K562 (cell line): ENCODE results near the gene CCDC7. TPM values are rescaled to one million over a fixed set of nuclear protein-coding genes. Genes with fewer than 3 reads are reported as not detected.
"Not testable (repeated sequence)": the region's sequence is repeated elsewhere in the genome, so short reads cannot be mapped to it uniquely, and the experiment has no call there.

Experiments used
- ATAC-seq: fragments of 200-7000 bp; cut with Tn5 transposase; 3 replicates; pipeline ENCODE4 v1.9.1; 2020; ENCODE audit warnings: moderate library complexity
- BruUV-seq: library from RNA; stranded (reverse); fragments of 400-500 nt; replicated peaks from 2 replicates; lab custom pipeline; 2021; lab: Mats Ljungman, UMichigan
- CTCF ChIA-PET: fragments of 300-600 bp; formaldehyde crosslinking; extraction: SDS; loops from one replicate; lab custom pipeline; 2021; ENCODE audit warnings: low intra/inter-chr PET ratio; lab: Yijun Ruan, JAX
- POLR2A ChIA-PET: fragments of 300-600, 350-650 bp; sonication (Branson Sonifier 250); formaldehyde crosslinking; extraction: SDS; loops from one replicate; lab custom pipeline; 2021; ENCODE audit warnings: antibody characterized with exemption, inconsistent platforms; lab: Yijun Ruan, JAX
- DNase-seq, 4 experiments: peaks; one replicate each; pipeline versions ENCODE4 v3.0.0 to v3.0.0-alpha.2; 2011 to 2018; ENCODE audit warnings: low spot score in 3 of 4, mixed read lengths in 3 of 4; ENCODE audit errors: extremely low read depth in 1 of 4
- FAIRE-seq: peaks from 2 replicates; lab custom pipeline; 2011; peaks lifted over from hg19 to GRCh38; lab: Jason Lieb, UNC
- H2AFZ ChIP-seq: 2 replicates; pipeline ENCODE4 v1.6.0; 2011; ENCODE audit warnings: low read depth, low read length, control low read depth, inconsistent platforms
- H3K27ac ChIP-seq: fragments of 200-600 bp; 3 replicates; pipeline ENCODE4 v1.8.0; 2011; ENCODE audit warnings: low read depth, mild to moderate bottlenecking, control low read depth, inconsistent platforms, low read length, moderate library complexity, mixed read lengths; ENCODE audit errors: extremely low read depth
- H3K27me3 ChIP-seq, 2 experiments: fragments of 300-600 bp in 1 of 2; 2 replicates in 1 of 2; 3 replicates in 1 of 2; pipeline versions ENCODE4 v1.6.0 to v1.8.0; 2011; ENCODE audit warnings: inconsistent platforms in 2 of 2, low read length in 2 of 2, mild to moderate bottlenecking in 1 of 2, mixed read lengths in 1 of 2, moderate library complexity in 1 of 2; ENCODE audit not compliant: control insufficient read depth in 2 of 2, insufficient read depth in 2 of 2
- H3K36me3 ChIP-seq: fragments of 300-600 bp; 3 replicates; pipeline ENCODE4 v1.8.0; 2011; ENCODE audit warnings: mild to moderate bottlenecking, low read length, inconsistent platforms; ENCODE audit not compliant: control insufficient read depth, insufficient read depth
- H3K4me1 ChIP-seq, 2 experiments: fragments of 200-600 bp in 1 of 2; replicated peaks in 1 of 2; 2 replicates in 1 of 2; 3 replicates in 1 of 2; pipeline versions ENCODE4 v1.5.1 to v1.8.0; 2011; ENCODE audit warnings: inconsistent platforms in 2 of 2, low read length in 2 of 2, mild to moderate bottlenecking in 1 of 2, mixed read lengths in 1 of 2, moderate library complexity in 1 of 2; ENCODE audit not compliant: control insufficient read depth in 2 of 2, insufficient read depth in 2 of 2
- H3K4me2 ChIP-seq: 2 replicates; pipeline ENCODE4 v1.6.1; 2011; ENCODE audit warnings: low read length, control low read depth, inconsistent platforms, mixed read lengths; ENCODE audit not compliant: insufficient read depth
- H3K4me3 ChIP-seq: fragments of 200-600 bp; sonication (generic), shearing (Covaris generic); 2 replicates; pipeline ENCODE4 v1.5.1; 2016; ENCODE audit warnings: control low read depth, inconsistent platforms
- H3K79me2 ChIP-seq: fragments of 200-600 bp; 3 replicates; pipeline ENCODE4 v1.8.0; 2011; ENCODE audit warnings: low read length, inconsistent platforms; ENCODE audit not compliant: control insufficient read depth, insufficient read depth
- H3K9ac ChIP-seq, 2 experiments: 2 replicates each; pipeline versions ENCODE4 v1.6.0 to v1.6.1; 2011; ENCODE audit warnings: low read depth in 2 of 2, low read length in 2 of 2, control low read depth in 1 of 2, inconsistent platforms in 1 of 2, mild to moderate bottlenecking in 1 of 2, mixed read lengths in 1 of 2; ENCODE audit not compliant: insufficient read depth in 1 of 2
- H3K9me1 ChIP-seq: one replicate; pipeline ENCODE4 v1.6.0; 2011; ENCODE audit warnings: inconsistent platforms, mild to moderate bottlenecking, low read length, moderate library complexity; ENCODE audit not compliant: control insufficient read depth, insufficient read depth
- H3K9me3 ChIP-seq: replicated peaks from 2 replicates; pipeline ENCODE4 v1.5.1; 2011; ENCODE audit warnings: low read depth, low read length, inconsistent platforms; ENCODE audit not compliant: control insufficient read depth, insufficient read depth
- H4K20me1 ChIP-seq: replicated peaks from 2 replicates; pipeline ENCODE4 v1.6.1; 2011; ENCODE audit warnings: low read length, inconsistent platforms, mixed read lengths; ENCODE audit not compliant: control insufficient read depth, insufficient read depth
- MLLT1 ChIP-seq, 2 experiments: fragments of 450-650 bp; IDR thresholded peaks; 2 replicates each; pipeline ENCODE4 v1.6.1; 2016
- ZNF695 ChIP-seq: fragments of 450-650 bp; formaldehyde crosslinking; IDR thresholded peaks from 2 replicates; pipeline ENCODE4 v1.4.0; 2020; ENCODE audit warnings: mild to moderate bottlenecking, moderate library complexity
- WGBS: fragments of 100-300 bp; shearing (Covaris generic); methylation state at CpG from one replicate; pipeline ENCODE4 v1.1.6; 2016; ENCODE audit warnings: low coverage, mixed read lengths; ENCODE audit not compliant: insufficient coverage; ENCODE audit errors: missing lambda C conversion rate; 5-methylcytosine and 5-hydroxymethylcytosine counted together
- in situ Hi-C: fragments of 300-500 bp; cut with MboI; formaldehyde crosslinking; loops from 4 replicates; pipeline ENCODE4 v1.15.0; 2018; ENCODE audit warnings: inconsistent platforms, mixed read lengths
- intact Hi-C: fragments of 100-400 bp; cut with micrococcal nuclease; formaldehyde crosslinking; loops from 2 replicates; pipeline ENCODE4 v1.14.2; 2022
- polyA plus RNA-seq, 8 experiments: library from polyadenylated mRNA; depleted of rRNA in 4 of 8; stranded (reverse) in 5 of 8; unstranded in 3 of 8; fragments of >200 nt; fragmentation: Nextera tagmentation in 2 of 8; fragmentation: Illumina TruSeq in 1 of 8; extraction: Ambion mirVana in 2 of 8; extraction: Trizol in 1 of 8; gene quantifications; 2 replicates each; pipeline versions ENCODE4 v1.2.1 to v1.2.3, GENCODE V29; 2011 to 2014; ENCODE audit warnings: inconsistent platforms in 1 of 8, missing spikeins in 1 of 8
- total RNA-seq, 7 experiments: library from RNA; depleted of rRNA in 6 of 7; stranded (reverse); fragments of >200 nt in 6 of 7; fragmentation: Illumina TruSeq in 2 of 7; extraction: Trizol in 2 of 7; gene quantifications; 2 replicates each; pipeline versions ENCODE4 v1.2.1 to v1.2.3, GENCODE V29; 2011 to 2021; ENCODE audit warnings: low replicate concordance in 1 of 7
- TF ChIP-seq, protein P1 (sequence below), 2 experiments: fragments of 450-650 bp; IDR thresholded peaks; 2 replicates each; pipeline ENCODE4 v1.6.1; 2018; ENCODE audit warnings: mild to moderate bottlenecking in 2 of 2, low read depth in 1 of 2; ENCODE audit not compliant: partially characterized antibody in 2 of 2

Gene CCDC7
- total and polyA plus RNA-seq, 9 of the 15 experiments (the other 6 are each of a cell fraction or from before 2014, with no cell fraction given) = 1.5 to 6.6 (median 2.7) TPM

DNA sequence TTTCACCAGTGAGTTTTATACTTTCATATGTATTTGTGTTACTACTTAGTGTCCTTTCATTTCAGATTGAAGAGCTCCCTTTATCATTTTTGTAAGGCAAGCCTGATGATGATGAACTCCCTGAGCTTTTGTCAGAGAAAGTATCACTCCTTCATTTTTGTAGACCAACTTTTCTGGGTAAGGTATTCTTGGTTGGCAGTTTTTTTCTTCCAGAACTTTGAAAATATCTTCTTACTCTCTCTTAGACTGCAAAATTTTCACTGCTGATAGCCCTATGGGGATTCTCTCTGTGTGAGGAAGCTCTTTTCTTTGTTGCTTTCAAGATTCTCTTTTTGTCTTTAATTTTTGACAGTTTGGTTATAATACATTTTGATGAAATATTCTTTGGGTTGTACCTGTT lies 35.7 kb downstream of the CCDC7 start (continued):
- no peak for TF ChIP-seq MLLT1 (IDR thresholded peaks at IDR 0.05)
- TF ChIP-seq ZNF695 (CRISPR knock-in tag) = no peak

DNA sequence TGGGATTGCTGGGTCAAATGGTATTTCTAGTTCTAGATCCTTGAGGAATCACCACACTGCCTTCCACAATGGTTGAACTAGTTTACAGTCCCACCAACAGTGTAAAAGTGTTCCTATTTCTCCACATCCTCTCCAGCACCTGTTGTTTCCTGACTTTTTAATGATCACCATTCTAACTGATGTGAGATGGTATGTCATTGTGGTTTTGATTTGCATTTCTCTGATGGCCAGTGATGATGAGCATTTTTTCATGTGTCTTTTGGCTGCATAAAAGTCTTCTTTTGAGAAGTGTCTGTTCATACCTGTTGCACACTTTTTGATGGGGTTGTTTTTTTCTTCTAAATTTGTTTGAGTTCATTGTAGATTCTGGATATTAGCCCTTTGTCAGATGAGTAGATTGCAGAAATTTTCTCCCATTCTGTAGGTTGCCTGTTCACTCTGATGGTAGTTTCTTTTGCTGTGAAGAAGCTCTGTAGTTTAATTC lies 37.1 kb downstream of the CCDC7 start:
- H3K27ac ChIP-seq, H4K20me1 ChIP-seq, in situ Hi-C loops, H3K9ac ChIP-seq, H3K4me3 ChIP-seq, POLR2A ChIA-PET, FAIRE-seq, H3K4me1 ChIP-seq, H3K27me3 ChIP-seq, BruUV-seq, ATAC-seq, H3K36me3 ChIP-seq, H2AFZ ChIP-seq, DNase-seq, H3K9me1 ChIP-seq, H3K79me2 ChIP-seq, H3K4me2 ChIP-seq, CTCF ChIA-PET, intact Hi-C loops, H3K9me3 ChIP-seq: not testable (repeated sequence)
- TF ChIP-seq, protein P1, sequence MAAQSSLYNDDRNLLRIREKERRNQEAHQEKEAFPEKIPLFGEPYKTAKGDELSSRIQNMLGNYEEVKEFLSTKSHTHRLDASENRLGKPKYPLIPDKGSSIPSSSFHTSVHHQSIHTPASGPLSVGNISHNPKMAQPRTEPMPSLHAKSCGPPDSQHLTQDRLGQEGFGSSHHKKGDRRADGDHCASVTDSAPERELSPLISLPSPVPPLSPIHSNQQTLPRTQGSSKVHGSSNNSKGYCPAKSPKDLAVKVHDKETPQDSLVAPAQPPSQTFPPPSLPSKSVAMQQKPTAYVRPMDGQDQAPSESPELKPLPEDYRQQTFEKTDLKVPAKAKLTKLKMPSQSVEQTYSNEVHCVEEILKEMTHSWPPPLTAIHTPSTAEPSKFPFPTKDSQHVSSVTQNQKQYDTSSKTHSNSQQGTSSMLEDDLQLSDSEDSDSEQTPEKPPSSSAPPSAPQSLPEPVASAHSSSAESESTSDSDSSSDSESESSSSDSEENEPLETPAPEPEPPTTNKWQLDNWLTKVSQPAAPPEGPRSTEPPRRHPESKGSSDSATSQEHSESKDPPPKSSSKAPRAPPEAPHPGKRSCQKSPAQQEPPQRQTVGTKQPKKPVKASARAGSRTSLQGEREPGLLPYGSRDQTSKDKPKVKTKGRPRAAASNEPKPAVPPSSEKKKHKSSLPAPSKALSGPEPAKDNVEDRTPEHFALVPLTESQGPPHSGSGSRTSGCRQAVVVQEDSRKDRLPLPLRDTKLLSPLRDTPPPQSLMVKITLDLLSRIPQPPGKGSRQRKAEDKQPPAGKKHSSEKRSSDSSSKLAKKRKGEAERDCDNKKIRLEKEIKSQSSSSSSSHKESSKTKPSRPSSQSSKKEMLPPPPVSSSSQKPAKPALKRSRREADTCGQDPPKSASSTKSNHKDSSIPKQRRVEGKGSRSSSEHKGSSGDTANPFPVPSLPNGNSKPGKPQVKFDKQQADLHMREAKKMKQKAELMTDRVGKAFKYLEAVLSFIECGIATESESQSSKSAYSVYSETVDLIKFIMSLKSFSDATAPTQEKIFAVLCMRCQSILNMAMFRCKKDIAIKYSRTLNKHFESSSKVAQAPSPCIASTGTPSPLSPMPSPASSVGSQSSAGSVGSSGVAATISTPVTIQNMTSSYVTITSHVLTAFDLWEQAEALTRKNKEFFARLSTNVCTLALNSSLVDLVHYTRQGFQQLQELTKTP (IDR thresholded peaks at IDR 0.05; ENCODE audit: low read depth in 1 of 2, partially characterized antibody in 2 of 2) = peak in 1 of 2 experiments; percentile 97

- 73% methylated on average over 10 of the region's 10 CpGs for WGBS
- H3K9me3 ChIP-seq, POLR2A ChIA-PET, H3K27ac ChIP-seq, H3K27me3 ChIP-seq, H3K79me2 ChIP-seq, H3K9me1 ChIP-seq, in situ Hi-C loops, DNase-seq, H2AFZ ChIP-seq, intact Hi-C loops, BruUV-seq, H3K4me1 ChIP-seq, H3K4me3 ChIP-seq, H3K36me3 ChIP-seq, H4K20me1 ChIP-seq, ATAC-seq, H3K9ac ChIP-seq, FAIRE-seq, H3K4me2 ChIP-seq, CTCF ChIA-PET: not testable (repeated sequence)
Observed at GRCh38 chr10:32488038-32488437, 42.1 kb downstream of the CCDC7 start.
